K562 (cell line): ENCODE results near the gene PATJ. TPM values are rescaled to one million over a fixed set of nuclear protein-coding genes. Genes with fewer than 3 reads are reported as not detected.

Source experiments
- ATAC-seq: fragments of 200-7000 bp; cut with Tn5 transposase; 3 replicates; pipeline ENCODE4 v1.9.1; 2020; ENCODE audit warnings: moderate library complexity
- BruUV-seq: library from RNA; stranded (reverse); fragments of 400-500 nt; replicated peaks from 2 replicates; lab custom pipeline; 2021; lab: Mats Ljungman, UMichigan
- CTCF ChIA-PET: fragments of 300-600 bp; formaldehyde crosslinking; extraction: SDS; loops from one replicate; lab custom pipeline; 2021; ENCODE audit warnings: low intra/inter-chr PET ratio; lab: Yijun Ruan, JAX
- POLR2A ChIA-PET: fragments of 300-600, 350-650 bp; sonication (Branson Sonifier 250); formaldehyde crosslinking; extraction: SDS; loops from one replicate; lab custom pipeline; 2021; ENCODE audit warnings: antibody characterized with exemption, inconsistent platforms; lab: Yijun Ruan, JAX
- DNase-seq, 4 experiments: peaks; one replicate each; pipeline versions ENCODE4 v3.0.0 to v3.0.0-alpha.2; 2011 to 2018; ENCODE audit warnings: low spot score in 3 of 4, mixed read lengths in 3 of 4; ENCODE audit errors: extremely low read depth in 1 of 4
- FAIRE-seq: peaks from 2 replicates; lab custom pipeline; 2011; peaks lifted over from hg19 to GRCh38; lab: Jason Lieb, UNC
- H2AFZ ChIP-seq: 2 replicates; pipeline ENCODE4 v1.6.0; 2011; ENCODE audit warnings: low read depth, low read length, control low read depth, inconsistent platforms
- H3K27ac ChIP-seq: fragments of 200-600 bp; 3 replicates; pipeline ENCODE4 v1.8.0; 2011; ENCODE audit warnings: low read depth, mild to moderate bottlenecking, control low read depth, inconsistent platforms, low read length, moderate library complexity, mixed read lengths; ENCODE audit errors: extremely low read depth
- H3K27me3 ChIP-seq, 2 experiments: fragments of 300-600 bp in 1 of 2; 2 replicates in 1 of 2; 3 replicates in 1 of 2; pipeline versions ENCODE4 v1.6.0 to v1.8.0; 2011; ENCODE audit warnings: inconsistent platforms in 2 of 2, low read length in 2 of 2, mild to moderate bottlenecking in 1 of 2, mixed read lengths in 1 of 2, moderate library complexity in 1 of 2; ENCODE audit not compliant: control insufficient read depth in 2 of 2, insufficient read depth in 2 of 2
- H3K36me3 ChIP-seq: fragments of 300-600 bp; 3 replicates; pipeline ENCODE4 v1.8.0; 2011; ENCODE audit warnings: mild to moderate bottlenecking, low read length, inconsistent platforms; ENCODE audit not compliant: control insufficient read depth, insufficient read depth
- H3K4me1 ChIP-seq, 2 experiments: fragments of 200-600 bp in 1 of 2; replicated peaks in 1 of 2; 2 replicates in 1 of 2; 3 replicates in 1 of 2; pipeline versions ENCODE4 v1.5.1 to v1.8.0; 2011; ENCODE audit warnings: inconsistent platforms in 2 of 2, low read length in 2 of 2, mild to moderate bottlenecking in 1 of 2, mixed read lengths in 1 of 2, moderate library complexity in 1 of 2; ENCODE audit not compliant: control insufficient read depth in 2 of 2, insufficient read depth in 2 of 2
- H3K4me2 ChIP-seq: 2 replicates; pipeline ENCODE4 v1.6.1; 2011; ENCODE audit warnings: low read length, control low read depth, inconsistent platforms, mixed read lengths; ENCODE audit not compliant: insufficient read depth
- H3K4me3 ChIP-seq: fragments of 200-600 bp; sonication (generic), shearing (Covaris generic); 2 replicates; pipeline ENCODE4 v1.5.1; 2016; ENCODE audit warnings: control low read depth, inconsistent platforms
- H3K79me2 ChIP-seq: fragments of 200-600 bp; 3 replicates; pipeline ENCODE4 v1.8.0; 2011; ENCODE audit warnings: low read length, inconsistent platforms; ENCODE audit not compliant: control insufficient read depth, insufficient read depth
- H3K9ac ChIP-seq, 2 experiments: 2 replicates each; pipeline versions ENCODE4 v1.6.0 to v1.6.1; 2011; ENCODE audit warnings: low read depth in 2 of 2, low read length in 2 of 2, control low read depth in 1 of 2, inconsistent platforms in 1 of 2, mild to moderate bottlenecking in 1 of 2, mixed read lengths in 1 of 2; ENCODE audit not compliant: insufficient read depth in 1 of 2
- H3K9me1 ChIP-seq: one replicate; pipeline ENCODE4 v1.6.0; 2011; ENCODE audit warnings: inconsistent platforms, mild to moderate bottlenecking, low read length, moderate library complexity; ENCODE audit not compliant: control insufficient read depth, insufficient read depth
- H3K9me3 ChIP-seq: replicated peaks from 2 replicates; pipeline ENCODE4 v1.5.1; 2011; ENCODE audit warnings: low read depth, low read length, inconsistent platforms; ENCODE audit not compliant: control insufficient read depth, insufficient read depth
- H4K20me1 ChIP-seq: replicated peaks from 2 replicates; pipeline ENCODE4 v1.6.1; 2011; ENCODE audit warnings: low read length, inconsistent platforms, mixed read lengths; ENCODE audit not compliant: control insufficient read depth, insufficient read depth
- CCAR2 ChIP-seq: fragments of 200-400 bp; formaldehyde crosslinking; IDR thresholded peaks from 2 replicates; pipeline ENCODE4 v1.6.1; 2017; ENCODE audit warnings: mild to moderate bottlenecking, low read depth, low read length
- MCM5 ChIP-seq: fragments of 450-650 bp; IDR thresholded peaks from 2 replicates; pipeline ENCODE4 v1.6.1; 2016; ENCODE audit warnings: low read depth
- NFE2 ChIP-seq: IDR thresholded peaks from 2 replicates; pipeline ENCODE4 v1.6.1; 2014; ENCODE audit warnings: antibody characterized with exemption, low read depth
- NFE2L1 ChIP-seq: fragments of 450-650 bp; IDR thresholded peaks from 2 replicates; pipeline ENCODE4 v1.6.1; 2016; ENCODE audit warnings: missing genetic modification characterization, low read depth, mild to moderate bottlenecking, missing compliant biosample characterization, moderate library complexity, borderline replicate concordance
- PHF8 ChIP-seq: fragments of 200-600 bp; sonication (generic); IDR thresholded peaks from 2 replicates; pipeline ENCODE4 v1.6.1; 2012; ENCODE audit warnings: mixed run types, mild to moderate bottlenecking, inconsistent platforms, low read length, moderate library complexity, borderline replicate concordance
- POLR2G ChIP-seq: fragments of 200-400 bp; formaldehyde crosslinking; IDR thresholded peaks from 2 replicates; pipeline ENCODE4 v1.6.1; 2017; ENCODE audit warnings: low read depth, mild to moderate bottlenecking, antibody characterized with exemption, low read length, moderate library complexity
- RBBP5 ChIP-seq: fragments of 200-600 bp; sonication (generic); IDR thresholded peaks from 2 replicates; pipeline ENCODE4 v1.6.1; 2012; ENCODE audit warnings: borderline replicate concordance, mild to moderate bottlenecking, low read length, control low read depth, inconsistent platforms; ENCODE audit not compliant: insufficient read depth, poor library complexity, severe bottlenecking
- RCOR1 ChIP-seq, 2 experiments: IDR thresholded peaks; 2 replicates each; pipeline ENCODE4 v1.6.1; 2012; ENCODE audit warnings: low read depth in 2 of 2, low read length in 2 of 2, borderline replicate concordance in 1 of 2, improper control_type of control experiment in 1 of 2
- STAG1 ChIP-seq: sonication (generic); formaldehyde crosslinking; IDR thresholded peaks from 2 replicates; pipeline ENCODE4 v1.5.0; 2020; ENCODE audit warnings: missing genetic modification reagents, borderline replicate concordance
- XRCC5 ChIP-seq: fragments of 200-400 bp; formaldehyde crosslinking; IDR thresholded peaks from 2 replicates; pipeline ENCODE4 v1.6.1; 2017; ENCODE audit warnings: low read depth, mild to moderate bottlenecking, low read length
- ZNF274 ChIP-seq: IDR thresholded peaks from 2 replicates; pipeline ENCODE4 v1.6.1; 2011; ENCODE audit warnings: low read depth, mild to moderate bottlenecking, low read length, moderate library complexity, borderline replicate concordance
- WGBS: fragments of 100-300 bp; shearing (Covaris generic); methylation state at CpG from one replicate; pipeline ENCODE4 v1.1.6; 2016; ENCODE audit warnings: low coverage, mixed read lengths; ENCODE audit not compliant: insufficient coverage; ENCODE audit errors: missing lambda C conversion rate; 5-methylcytosine and 5-hydroxymethylcytosine counted together
- in situ Hi-C: fragments of 300-500 bp; cut with MboI; formaldehyde crosslinking; loops from 4 replicates; pipeline ENCODE4 v1.15.0; 2018; ENCODE audit warnings: inconsistent platforms, mixed read lengths
- intact Hi-C: fragments of 100-400 bp; cut with micrococcal nuclease; formaldehyde crosslinking; loops from 2 replicates; pipeline ENCODE4 v1.14.2; 2022
- polyA plus RNA-seq, 8 experiments: library from polyadenylated mRNA; depleted of rRNA in 4 of 8; stranded (reverse) in 5 of 8; unstranded in 3 of 8; fragments of >200 nt; fragmentation: Nextera tagmentation in 2 of 8; fragmentation: Illumina TruSeq in 1 of 8; extraction: Ambion mirVana in 2 of 8; extraction: Trizol in 1 of 8; gene quantifications; 2 replicates each; pipeline versions ENCODE4 v1.2.1 to v1.2.3, GENCODE V29; 2011 to 2014; ENCODE audit warnings: inconsistent platforms in 1 of 8, missing spikeins in 1 of 8
- total RNA-seq, 7 experiments: library from RNA; depleted of rRNA in 6 of 7; stranded (reverse); fragments of >200 nt in 6 of 7; fragmentation: Illumina TruSeq in 2 of 7; extraction: Trizol in 2 of 7; gene quantifications; 2 replicates each; pipeline versions ENCODE4 v1.2.1 to v1.2.3, GENCODE V29; 2011 to 2021; ENCODE audit warnings: low replicate concordance in 1 of 7
- TF ChIP-seq, protein P1 (sequence below): fragments of 250-450 bp; sonication (Bioruptor Pico); IDR thresholded peaks from 2 replicates; pipeline ENCODE4 v1.8.0; 2021; ENCODE audit warnings: moderate library complexity, mild to moderate bottlenecking, inconsistent platforms
- TF ChIP-seq, protein P2 (sequence below): sonication (generic); IDR thresholded peaks from 2 replicates; pipeline ENCODE4 v1.6.1; 2016

The PATJ gene
- total and polyA plus RNA-seq, 9 of the 15 experiments (the other 6 are each of a cell fraction or from before 2014, with no cell fraction given) = 0.22 TPM; not detected in 8

DNA sequence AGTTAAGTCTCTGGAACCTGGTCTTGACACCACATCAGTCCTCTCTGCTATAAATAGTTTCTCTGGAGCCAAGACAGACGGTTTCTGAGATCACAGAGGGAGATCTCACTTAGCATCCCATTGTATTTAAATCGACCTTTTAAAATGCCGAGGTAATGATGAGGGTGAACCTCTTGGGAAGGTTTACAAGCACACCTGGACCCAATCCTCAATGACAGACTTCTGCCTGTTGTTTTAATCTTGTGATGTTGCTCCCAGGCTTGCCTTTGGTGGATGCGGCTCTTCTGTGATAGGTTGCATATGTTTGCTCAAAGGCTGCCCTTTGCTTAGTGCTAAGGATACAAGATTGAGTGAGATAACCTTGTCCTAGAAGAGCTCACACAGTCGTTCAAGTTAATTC is 347.7 kb downstream of the PATJ start:
- H3K4me1 ChIP-seq = no peaks in the 10 kb centered on the region
- ATAC-seq = no peak
- no peaks in the 10 kb centered on the region for H3K79me2 ChIP-seq
- H3K4me3 ChIP-seq = no peak overlapping the region
- H2AFZ ChIP-seq = no peak overlapping the region
- no TSS peak for BruUV-seq
- no peak overlapping the region for H3K9ac ChIP-seq
- no peaks in the 10 kb centered on the region for H3K9me1 ChIP-seq
- ChIA-PET POLR2A (no interaction called here), CTCF (no interaction called here)
- no peaks in the 10 kb centered on the region for H3K9me3 ChIP-seq
- TF ChIP-seq, protein P1, sequence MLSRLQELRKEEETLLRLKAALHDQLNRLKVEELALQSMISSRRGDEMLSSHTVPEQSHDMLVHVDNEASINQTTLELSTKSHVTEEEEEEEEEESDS (CRISPR knock-in tag) = no peak
- TF ChIP-seq XRCC5 (no peak), NFE2 (no peak)
- TF ChIP-seq, all 486 proteins: peak for 0
- no peak for FAIRE-seq
- no peak overlapping the region for H3K27ac ChIP-seq
- no peaks in the 10 kb centered on the region for H4K20me1 ChIP-seq
- 3% methylated on average over 5 of the region's 5 CpGs for WGBS
- intact Hi-C loops (no loop called here), in situ Hi-C loops (no loop called here)
- H3K36me3 ChIP-seq = no peaks in the 10 kb centered on the region
- DNase-seq = no peak
- H3K27me3 ChIP-seq = peaks cover 4 to 12% of the 10 kb centered on the region in 2 experiments; a peak in 3 of 5 replicates
- no peak overlapping the region for H3K4me2 ChIP-seq

DNA sequence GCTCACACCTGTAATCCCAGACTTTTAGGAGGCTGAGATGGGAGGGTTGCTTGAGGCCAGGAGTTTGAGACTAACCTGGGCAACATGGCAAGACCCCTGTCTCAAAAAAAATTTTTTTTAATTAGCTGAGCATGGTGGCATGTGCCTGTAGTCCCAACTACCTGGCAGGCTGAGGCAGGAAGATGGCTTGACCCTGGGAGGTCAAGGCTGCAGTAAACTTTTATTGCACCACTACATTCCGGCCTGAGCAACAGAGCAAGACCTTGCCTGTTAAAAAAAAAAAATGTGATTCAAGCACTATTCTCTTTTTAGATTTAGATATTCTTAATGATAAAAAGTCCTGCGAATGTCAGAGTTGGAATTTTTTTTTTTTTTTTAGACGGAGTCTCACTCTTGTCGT is 349.8 kb downstream of the PATJ start:
- in situ Hi-C loops (no loop called here), intact Hi-C loops (no loop called here)
- 2% methylated on average over 3 of the region's 4 CpGs for WGBS
- FAIRE-seq (no peak), DNase-seq (no peak), ATAC-seq (no peak)
- POLR2A ChIA-PET = no interaction called here
- H3K27ac ChIP-seq = no peak overlapping the region
- BruUV-seq = no TSS peak
- no peaks in the 10 kb centered on the region for H3K4me1 ChIP-seq
- no peaks in the 10 kb centered on the region for H3K79me2 ChIP-seq
- H3K9me3 ChIP-seq = no peaks in the 10 kb centered on the region
- no peak overlapping the region for H3K9ac ChIP-seq
- H2AFZ ChIP-seq = no peak overlapping the region
- no peak overlapping the region for H3K4me2 ChIP-seq
- no peaks in the 10 kb centered on the region for H3K9me1 ChIP-seq
- no peak overlapping the region for H3K4me3 ChIP-seq
- no peaks in the 10 kb centered on the region for H3K36me3 ChIP-seq
- no peaks in the 10 kb centered on the region for H4K20me1 ChIP-seq
- CTCF ChIA-PET = no interaction called here
- H3K27me3 ChIP-seq = peaks cover 3 to 4% of the 10 kb centered on the region in 2 experiments; a peak in 3 of 5 replicates
- TF ChIP-seq NFE2L1 (tag) (no peak), STAG1 (no peak), ZNF274 (no peak), RBBP5 (no peak), RCOR1 (IDR thresholded peaks at IDR 0.05; ENCODE audit: borderline replicate concordance in 1 of 2, low read depth in 2 of 2, low read length in 2 of 2) (no peak), POLR2G (no peak), PHF8 (no peak), CCAR2 (no peak), MCM5 (no peak)
- TF ChIP-seq, protein P2, sequence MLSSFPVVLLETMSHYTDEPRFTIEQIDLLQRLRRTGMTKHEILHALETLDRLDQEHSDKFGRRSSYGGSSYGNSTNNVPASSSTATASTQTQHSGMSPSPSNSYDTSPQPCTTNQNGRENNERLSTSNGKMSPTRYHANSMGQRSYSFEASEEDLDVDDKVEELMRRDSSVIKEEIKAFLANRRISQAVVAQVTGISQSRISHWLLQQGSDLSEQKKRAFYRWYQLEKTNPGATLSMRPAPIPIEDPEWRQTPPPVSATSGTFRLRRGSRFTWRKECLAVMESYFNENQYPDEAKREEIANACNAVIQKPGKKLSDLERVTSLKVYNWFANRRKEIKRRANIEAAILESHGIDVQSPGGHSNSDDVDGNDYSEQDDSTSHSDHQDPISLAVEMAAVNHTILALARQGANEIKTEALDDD = no peak
